Gastroesophageal sphincter (tissue), 3 donors: ENCODE data around the gene TREML4.

Experiments used
- CTCF ChIP-seq, 4 experiments: fragments of 200-600 bp in 2 of 4; fragments of 450-650 bp in 2 of 4; sonication (generic) in 1 of 4; IDR thresholded peaks; one replicate each; pipeline ENCODE4 v1.5.1; 2017 to 2019; ENCODE audit warnings: antibody characterized with exemption in 4 of 4, mild to moderate bottlenecking in 2 of 4, moderate library complexity in 2 of 4
- EP300 ChIP-seq: sonication (generic); formaldehyde crosslinking; IDR thresholded peaks from one replicate; pipeline ENCODE4 v1.6.1; 2017; ENCODE audit warnings: antibody characterized with exemption, mild to moderate bottlenecking
- POLR2A ChIP-seq, 2 donors: fragments of 450-650 bp; IDR thresholded peaks; one replicate each; pipeline ENCODE4 v1.6.1; 2017; ENCODE audit warnings: antibody characterized with exemption in 2 of 2, mild to moderate bottlenecking in 2 of 2, moderate library complexity in 1 of 2
- POLR2AphosphoS5 ChIP-seq: sonication (generic); formaldehyde crosslinking; IDR thresholded peaks from one replicate; pipeline ENCODE4 v1.6.1; 2017; ENCODE audit warnings: antibody characterized with exemption

GRCh38 chr6:41269716-41270115 lies 41.6 kb downstream of the TREML4 start:
- TF ChIP-seq POLR2AphosphoS5, result no peak
- no peak for TF ChIP-seq CTCF (IDR thresholded peaks at IDR 0.05)
- TF ChIP-seq POLR2A (IDR thresholded peaks at IDR 0.05), result no peak
- TF ChIP-seq EP300, result no peak
